ENCODE measurements around the gene DHDH.

The DHDH gene

DNA sequence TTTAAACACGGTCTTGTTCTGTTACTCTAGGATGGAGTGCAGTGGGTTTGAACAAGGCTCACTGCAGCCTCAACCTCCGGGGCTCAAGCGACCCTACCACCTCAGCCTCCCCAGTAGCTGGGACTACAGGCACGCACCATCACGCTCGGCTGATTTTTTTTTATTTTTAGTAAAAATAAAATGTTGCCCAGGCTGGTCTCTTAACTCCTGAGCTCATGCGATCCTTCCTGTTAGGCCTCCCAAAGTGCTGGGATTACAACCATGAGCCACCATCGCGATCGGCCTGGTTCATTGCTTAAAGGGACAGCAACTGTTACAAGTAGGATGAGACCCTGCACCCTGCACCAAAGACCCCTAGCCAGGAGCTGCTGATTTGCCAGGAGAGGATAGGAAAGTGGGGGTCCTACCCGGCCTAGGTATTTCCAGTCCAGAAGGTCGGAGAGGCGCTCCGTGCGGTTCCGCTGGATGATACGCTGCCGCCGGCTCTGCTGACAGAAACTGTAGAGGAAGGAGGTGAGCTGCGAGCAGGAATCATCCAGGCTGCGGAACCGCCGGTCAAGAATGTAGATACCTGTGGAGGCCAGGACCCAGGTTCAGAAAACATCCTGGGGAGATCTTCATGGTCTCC lies 36.8 kb downstream of the DHDH start:
- no peak overlapping the region for H3K9ac ChIP-seq (ENCODE audit: low read depth, low read length)
- H2AFZ ChIP-seq (ENCODE audit: low read depth, low read length), result no peak overlapping the region
- H4K20me1 ChIP-seq (ENCODE audit: insufficient read depth, low read length), result peaks cover 14% of the 10 kb centered on the region
- peak overlapping the region; percentile 7; the same call in 1 of the 2 replicates for H3K27ac ChIP-seq (ENCODE audit: low read length)
- H3K9me3 ChIP-seq (ENCODE audit: insufficient read depth, low read length, severe bottlenecking), result no peaks in the 10 kb centered on the region
- TF ChIP-seq, protein P1, sequence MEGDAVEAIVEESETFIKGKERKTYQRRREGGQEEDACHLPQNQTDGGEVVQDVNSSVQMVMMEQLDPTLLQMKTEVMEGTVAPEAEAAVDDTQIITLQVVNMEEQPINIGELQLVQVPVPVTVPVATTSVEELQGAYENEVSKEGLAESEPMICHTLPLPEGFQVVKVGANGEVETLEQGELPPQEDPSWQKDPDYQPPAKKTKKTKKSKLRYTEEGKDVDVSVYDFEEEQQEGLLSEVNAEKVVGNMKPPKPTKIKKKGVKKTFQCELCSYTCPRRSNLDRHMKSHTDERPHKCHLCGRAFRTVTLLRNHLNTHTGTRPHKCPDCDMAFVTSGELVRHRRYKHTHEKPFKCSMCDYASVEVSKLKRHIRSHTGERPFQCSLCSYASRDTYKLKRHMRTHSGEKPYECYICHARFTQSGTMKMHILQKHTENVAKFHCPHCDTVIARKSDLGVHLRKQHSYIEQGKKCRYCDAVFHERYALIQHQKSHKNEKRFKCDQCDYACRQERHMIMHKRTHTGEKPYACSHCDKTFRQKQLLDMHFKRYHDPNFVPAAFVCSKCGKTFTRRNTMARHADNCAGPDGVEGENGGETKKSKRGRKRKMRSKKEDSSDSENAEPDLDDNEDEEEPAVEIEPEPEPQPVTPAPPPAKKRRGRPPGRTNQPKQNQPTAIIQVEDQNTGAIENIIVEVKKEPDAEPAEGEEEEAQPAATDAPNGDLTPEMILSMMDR (IDR thresholded peaks at IDR 0.05; ENCODE audit: borderline replicate concordance, extremely low read depth, low read length, poor library complexity, severe bottlenecking), result no peak
- no peak for TF ChIP-seq EZH2 (IDR thresholded peaks at IDR 0.05; ENCODE audit: borderline replicate concordance, low read depth, low read length, severe bottlenecking)
- H3K79me2 ChIP-seq (ENCODE audit: insufficient read depth, low read length), result peaks cover 17% of the 10 kb centered on the region
- H3K36me3 ChIP-seq (ENCODE audit: insufficient read depth, low read length), result peaks cover 71% of the 10 kb centered on the region
- peaks cover 24% of the 10 kb centered on the region for H3K4me1 ChIP-seq (ENCODE audit: insufficient read depth, low read length)
- no peak overlapping the region for H3K4me3 ChIP-seq (ENCODE audit: low read depth in 1 of 2, low read length in 2 of 2)
- DNase-seq (no peak), ATAC-seq (ENCODE audit: insufficient read depth, low read depth) (no peak)
- H3K4me2 ChIP-seq (ENCODE audit: insufficient read depth, low read length), result no peak overlapping the region
- H3K27me3 ChIP-seq (ENCODE audit: insufficient read depth, low read length, poor library complexity), result no peaks in the 10 kb centered on the region

DNA sequence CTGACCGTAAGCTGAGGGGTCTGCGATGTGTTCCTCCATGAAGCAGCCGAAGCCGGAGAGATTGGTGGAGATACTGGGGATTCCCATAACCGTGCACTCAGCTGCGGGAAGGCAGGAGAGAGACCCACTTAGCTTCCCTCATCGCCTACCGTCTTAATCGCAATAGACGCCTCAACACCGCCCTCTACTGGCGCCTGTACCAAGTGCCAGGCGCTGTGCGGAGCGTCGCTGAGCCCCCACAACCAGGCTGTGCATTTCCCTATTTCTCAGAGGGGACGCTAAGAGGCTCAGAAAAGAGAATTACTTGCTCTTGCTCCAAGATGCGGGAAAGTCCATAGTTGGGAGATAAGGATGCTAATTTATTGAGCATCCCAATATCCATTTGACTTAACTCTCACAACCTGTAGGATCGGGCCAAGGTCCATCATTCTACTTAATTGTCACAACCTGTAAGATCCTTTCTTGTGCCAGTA lies 37.5 kb downstream of the DHDH start:
- Histone ChIP-seq H3K4me2 (ENCODE audit: insufficient read depth, low read length) (0 out of 2 replicates have a peak overlapping the region, but pooled peaks have one; percentile 6), H3K4me3 (ENCODE audit: low read depth in 1 of 2, low read length in 2 of 2) (no peak overlapping the region), H2AFZ (ENCODE audit: low read depth, low read length) (no peak overlapping the region), H3K36me3 (ENCODE audit: insufficient read depth, low read length) (peaks cover 67% of the 10 kb centered on the region), H3K9me3 (ENCODE audit: insufficient read depth, low read length, severe bottlenecking) (no peaks in the 10 kb centered on the region), H3K27me3 (ENCODE audit: insufficient read depth, low read length, poor library complexity) (no peaks in the 10 kb centered on the region), H4K20me1 (ENCODE audit: insufficient read depth, low read length) (peaks cover 13% of the 10 kb centered on the region), H3K9ac (ENCODE audit: low read depth, low read length) (no peak overlapping the region), H3K27ac (ENCODE audit: low read length) (peak overlapping the region; percentile 47; the same call in 1 of the 2 replicates), H3K4me1 (ENCODE audit: insufficient read depth, low read length) (peaks cover 23% of the 10 kb centered on the region), H3K79me2 (ENCODE audit: insufficient read depth, low read length) (peaks cover 10% of the 10 kb centered on the region)
- DNase-seq (peak; percentile 80), ATAC-seq (ENCODE audit: insufficient read depth, low read depth) (peak; percentile 67)
- no peak for TF ChIP-seq EZH2 (IDR thresholded peaks at IDR 0.05; ENCODE audit: borderline replicate concordance, low read depth, low read length, severe bottlenecking)
- TF ChIP-seq, protein P1 (IDR thresholded peaks at IDR 0.05; ENCODE audit: borderline replicate concordance, extremely low read depth, low read length, poor library complexity, severe bottlenecking), result peak; percentile 94

DNA sequence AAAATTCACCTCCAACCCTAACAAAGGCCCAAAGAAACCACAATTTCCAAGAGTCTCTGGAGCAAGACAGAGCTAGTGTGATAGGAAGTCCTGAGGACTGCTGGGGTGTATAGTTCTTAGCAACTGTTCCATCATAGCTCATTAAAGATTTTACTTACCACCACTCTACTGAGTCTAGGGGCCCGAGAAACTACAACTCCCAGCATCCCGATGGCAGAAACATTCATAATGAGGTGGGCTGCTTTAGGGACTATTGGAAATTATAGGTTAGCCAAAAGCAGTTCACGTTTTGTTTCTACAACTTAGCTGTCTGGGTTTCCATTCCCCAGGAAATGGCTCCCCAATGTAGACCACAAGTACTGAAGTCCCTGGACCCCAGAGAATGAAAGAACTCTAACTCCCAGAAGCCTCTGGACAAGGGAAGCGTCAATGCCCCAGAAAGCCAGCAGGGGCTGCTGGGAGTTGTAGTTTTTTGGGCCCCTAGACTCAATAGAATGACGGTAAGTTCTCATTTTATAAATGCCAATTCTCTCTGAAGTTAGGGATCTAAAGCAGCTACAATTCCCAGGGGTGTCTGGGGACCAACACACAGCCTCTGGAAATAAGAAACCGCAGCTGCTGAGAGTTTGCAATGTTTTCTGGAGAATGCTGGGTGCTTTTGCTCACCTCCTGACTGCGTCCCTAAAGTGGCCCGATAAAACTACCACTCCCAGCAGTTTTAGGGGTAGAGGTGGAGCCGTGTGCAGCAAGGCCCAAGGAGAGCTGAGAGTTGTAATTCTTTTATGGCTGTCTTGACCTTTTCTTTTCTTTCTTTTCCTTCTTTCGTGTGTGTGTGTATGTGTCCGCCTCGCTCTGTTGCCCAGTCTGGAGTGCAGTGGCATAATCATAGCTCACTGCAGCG lies 42.7 kb downstream of the DHDH start:
- H3K27me3 ChIP-seq (ENCODE audit: insufficient read depth, low read length, poor library complexity), result no peaks in the 10 kb centered on the region
- no peak overlapping the region for H2AFZ ChIP-seq (ENCODE audit: low read depth, low read length)
- H3K4me1 ChIP-seq (ENCODE audit: insufficient read depth, low read length), result no peaks in the 10 kb centered on the region
- H3K9ac ChIP-seq (ENCODE audit: low read depth, low read length), result no peak overlapping the region
- H4K20me1 ChIP-seq (ENCODE audit: insufficient read depth, low read length), result no peaks in the 10 kb centered on the region
- H3K79me2 ChIP-seq (ENCODE audit: insufficient read depth, low read length), result no peaks in the 10 kb centered on the region
- ATAC-seq (ENCODE audit: insufficient read depth, low read depth) (peak; percentile 84), DNase-seq (peak; percentile 64)
- no peaks in the 10 kb centered on the region for H3K9me3 ChIP-seq (ENCODE audit: insufficient read depth, low read length, severe bottlenecking)
- H3K36me3 ChIP-seq (ENCODE audit: insufficient read depth, low read length), result peaks cover 41% of the 10 kb centered on the region
- no peak overlapping the region for H3K4me2 ChIP-seq (ENCODE audit: insufficient read depth, low read length)
- H3K4me3 ChIP-seq (ENCODE audit: low read depth in 1 of 2, low read length in 2 of 2), result no peak overlapping the region
- TF ChIP-seq EZH2 (IDR thresholded peaks at IDR 0.05; ENCODE audit: borderline replicate concordance, low read depth, low read length, severe bottlenecking), result no peak
- TF ChIP-seq, protein P1 (IDR thresholded peaks at IDR 0.05; ENCODE audit: borderline replicate concordance, extremely low read depth, low read length, poor library complexity, severe bottlenecking), result no peak
- H3K27ac ChIP-seq (ENCODE audit: low read length), result no peak overlapping the region

All from DND-41 (cell line).